ENCODE data around the gene CRADD. TPM values are rescaled to one million over a fixed set of nuclear protein-coding genes. Genes with fewer than 3 reads are reported as not detected.

The CRADD gene
- total RNA-seq, 1 experiment from 2014 or later: 10.1 TPM

GRCh38 chr12:93873561-93873960 is 196.4 kb downstream of the CRADD start:
- Mint-ChIP-seq H3K27ac (ENCODE audit: unreplicated experiment) (no peak overlapping the region), H3K27me3 (ENCODE audit: unreplicated experiment) (no peaks in the 10 kb centered on the region)

GRCh38 chr12:93875157-93875556 is 198.0 kb downstream of the CRADD start:
- H3K9me3 Mint-ChIP-seq (ENCODE audit: low read depth, unreplicated experiment): peaks cover 19% of the 10 kb centered on the region
- H3K27ac Mint-ChIP-seq (ENCODE audit: unreplicated experiment): no peak overlapping the region
- no TSS peak for BruUV-seq (replicated peaks)
- no peaks in the 10 kb centered on the region for H3K4me1 Mint-ChIP-seq (ENCODE audit: low read depth, unreplicated experiment)
- CTCF ChIA-PET: no interaction called here
- no peaks in the 10 kb centered on the region for H3K36me3 Mint-ChIP-seq (ENCODE audit: insufficient read depth, unreplicated experiment)
- no peak for TF ChIP-seq CTCF (IDR thresholded peaks at IDR 0.05; ENCODE audit: unreplicated experiment)
- intact Hi-C loops (cut with micrococcal nuclease; ENCODE audit: unreplicated experiment): no loop called here
- no peaks in the 10 kb centered on the region for H3K27me3 Mint-ChIP-seq (ENCODE audit: unreplicated experiment)
- H3K4me3 Mint-ChIP-seq (ENCODE audit: low read depth, unreplicated experiment): no peak overlapping the region
- no peak for DNase-seq

More at GRCh38 chr12:93873561-93873960, 196.4 kb downstream of the CRADD start:
- no TSS peak for BruUV-seq (replicated peaks)
- Mint-ChIP-seq H3K36me3 (ENCODE audit: insufficient read depth, unreplicated experiment) (no peaks in the 10 kb centered on the region), H3K9me3 (ENCODE audit: low read depth, unreplicated experiment) (peaks cover 23% of the 10 kb centered on the region), H3K4me3 (ENCODE audit: low read depth, unreplicated experiment) (no peak overlapping the region), H3K4me1 (ENCODE audit: low read depth, unreplicated experiment) (no peaks in the 10 kb centered on the region)
- DNase-seq: no peak
- no peak for TF ChIP-seq CTCF (IDR thresholded peaks at IDR 0.05; ENCODE audit: unreplicated experiment)
- intact Hi-C loops (cut with micrococcal nuclease; ENCODE audit: unreplicated experiment): no loop called here
- CTCF ChIA-PET: no interaction called here

- intact Hi-C loops (cut with micrococcal nuclease; ENCODE audit: unreplicated experiment): no loop called here
- no peak for TF ChIP-seq CTCF (IDR thresholded peaks at IDR 0.05; ENCODE audit: unreplicated experiment)
- no peak overlapping the region for H3K27ac Mint-ChIP-seq (ENCODE audit: unreplicated experiment)
- no peak overlapping the region for H3K4me3 Mint-ChIP-seq (ENCODE audit: low read depth, unreplicated experiment)
- DNase-seq: no peak
- H3K9me3 Mint-ChIP-seq (ENCODE audit: low read depth, unreplicated experiment): peaks cover 19% of the 10 kb centered on the region
- CTCF ChIA-PET: no interaction called here
- H3K36me3 Mint-ChIP-seq (ENCODE audit: insufficient read depth, unreplicated experiment): no peaks in the 10 kb centered on the region
- H3K4me1 Mint-ChIP-seq (ENCODE audit: low read depth, unreplicated experiment): no peaks in the 10 kb centered on the region
- BruUV-seq (replicated peaks): no TSS peak
- no peaks in the 10 kb centered on the region for H3K27me3 Mint-ChIP-seq (ENCODE audit: unreplicated experiment)
Measured at GRCh38 chr12:93876360-93876759, 199.2 kb downstream of the CRADD start.

- Mint-ChIP-seq H3K4me1 (ENCODE audit: low read depth, unreplicated experiment) (no peaks in the 10 kb centered on the region), H3K9me3 (ENCODE audit: low read depth, unreplicated experiment) (peaks cover 12% of the 10 kb centered on the region), H3K36me3 (ENCODE audit: insufficient read depth, unreplicated experiment) (no peaks in the 10 kb centered on the region), H3K27ac (ENCODE audit: unreplicated experiment) (no peak overlapping the region), H3K27me3 (ENCODE audit: unreplicated experiment) (no peaks in the 10 kb centered on the region), H3K4me3 (ENCODE audit: low read depth, unreplicated experiment) (no peak overlapping the region)
- CTCF ChIA-PET: no interaction called here
- no peak for TF ChIP-seq CTCF (IDR thresholded peaks at IDR 0.05; ENCODE audit: unreplicated experiment)
- intact Hi-C loops (cut with micrococcal nuclease; ENCODE audit: unreplicated experiment): no loop called here
- DNase-seq: no peak
- no TSS peak for BruUV-seq (replicated peaks)
Measured at GRCh38 chr12:93877446-93877845, 200.3 kb downstream of the CRADD start.
